MCF 10A (cell line): ENCODE data around the gene GOSR2. TPM values are rescaled to one million over a fixed set of nuclear protein-coding genes. Genes with fewer than 3 reads are reported as not detected.
A peak's percentile ranks its signal among the peaks of the same experiment; 100 is the strongest.

ENCODE experiments used
- BruUV-seq: library from RNA; stranded (reverse); fragments of 400-500 nt; replicated peaks from 2 replicates; lab custom pipeline; 2021; lab: Mats Ljungman, UMichigan
- CTCF ChIA-PET: fragments of 300-600 bp; sonication (Branson Sonifier 250); formaldehyde crosslinking; extraction: SDS; loops from one replicate; lab custom pipeline; 2021; ENCODE audit warnings: antibody characterized with exemption, inconsistent platforms; lab: Yijun Ruan, JAX
- POLR2A ChIA-PET: fragments of 300-600, 350-650 bp; sonication (Branson Sonifier 250); formaldehyde crosslinking; extraction: SDS; loops from one replicate; lab custom pipeline; 2020; ENCODE audit warnings: antibody characterized with exemption, inconsistent platforms; lab: Yijun Ruan, JAX
- DNase-seq: peaks from one replicate; pipeline ENCODE4 v3.0.0-alpha.2; 2018; ENCODE audit not compliant: unreplicated experiment
- H3K27ac Mint-ChIP-seq: one replicate; pipeline ENCODE4 v1.8.0; 2022; ENCODE audit warnings: mild to moderate bottlenecking, low read depth, mixed read lengths; ENCODE audit not compliant: unreplicated experiment
- H3K27me3 Mint-ChIP-seq: one replicate; pipeline ENCODE4 v1.8.0; 2022; ENCODE audit warnings: mixed read lengths; ENCODE audit not compliant: insufficient read depth, unreplicated experiment
- H3K36me3 Mint-ChIP-seq: one replicate; pipeline ENCODE4 v1.8.0; 2022; ENCODE audit warnings: mild to moderate bottlenecking, moderate library complexity, mixed read lengths; ENCODE audit not compliant: insufficient read depth, unreplicated experiment
- H3K4me1 Mint-ChIP-seq: one replicate; pipeline ENCODE4 v1.8.0; 2022; ENCODE audit warnings: mixed read lengths; ENCODE audit not compliant: insufficient read depth, unreplicated experiment
- H3K4me3 Mint-ChIP-seq: one replicate; pipeline ENCODE4 v1.8.0; 2022; ENCODE audit warnings: mild to moderate bottlenecking, moderate library complexity, mixed read lengths; ENCODE audit not compliant: unreplicated experiment
- H3K9me3 Mint-ChIP-seq: one replicate; pipeline ENCODE4 v1.8.0; 2022; ENCODE audit warnings: mixed read lengths; ENCODE audit not compliant: unreplicated experiment
- intact Hi-C: fragments of 100-400 bp; cut with micrococcal nuclease; formaldehyde crosslinking; loops from 2 replicates; pipeline ENCODE4 v1.14.1; 2022
- total RNA-seq: library from RNA; stranded (reverse); gene quantifications from 2 replicates; pipeline ENCODE4 v1.2.3, GENCODE V29; 2022
- TF ChIP-seq, protein P1 (sequence below): fragments of 200-600 bp; IDR thresholded peaks from one replicate; pipeline ENCODE4 v1.8.0; 2022; ENCODE audit warnings: antibody characterized with exemption, mild to moderate bottlenecking; ENCODE audit not compliant: unreplicated experiment

Gene GOSR2
- total RNA-seq, 1 experiment from 2014 or later, result 78.3 TPM

DNA sequence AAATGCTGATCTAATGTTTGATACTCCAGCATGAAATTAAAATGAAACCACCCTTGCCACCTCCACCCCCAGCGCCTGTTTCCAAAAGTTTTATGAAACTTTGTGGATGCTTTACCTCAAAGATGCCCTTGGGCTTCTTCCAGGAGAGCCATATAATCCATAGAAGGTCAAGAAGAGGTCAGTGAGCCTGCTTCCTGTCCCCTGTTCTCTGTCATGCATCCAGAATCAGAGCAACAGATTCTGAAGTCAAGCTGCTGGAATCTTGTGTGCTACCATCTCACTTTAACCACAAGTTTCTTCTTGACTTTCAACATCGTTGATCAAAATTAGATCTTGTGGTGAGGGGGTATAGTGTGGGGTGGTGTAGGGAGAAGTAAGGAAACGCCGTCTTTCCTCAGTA, 8.6 kb downstream of the GOSR2 start:
- Mint-ChIP-seq H3K27ac (no peak overlapping the region), H3K4me3 (no peak overlapping the region), H3K9me3 (no peaks in the 10 kb centered on the region), H3K4me1 (peaks cover 14% of the 10 kb centered on the region), H3K27me3 (no peaks in the 10 kb centered on the region), H3K36me3 (peaks cover 63% of the 10 kb centered on the region)
- DNase-seq, result no peak
- CTCF ChIA-PET, result interaction anchor here (1.7 kb wide), 1 partner anchor 10 kb away, joined by 5 read pairs; no protein-coding TSS in a partner anchor
- no TSS peak for BruUV-seq
- TF ChIP-seq, protein P1, sequence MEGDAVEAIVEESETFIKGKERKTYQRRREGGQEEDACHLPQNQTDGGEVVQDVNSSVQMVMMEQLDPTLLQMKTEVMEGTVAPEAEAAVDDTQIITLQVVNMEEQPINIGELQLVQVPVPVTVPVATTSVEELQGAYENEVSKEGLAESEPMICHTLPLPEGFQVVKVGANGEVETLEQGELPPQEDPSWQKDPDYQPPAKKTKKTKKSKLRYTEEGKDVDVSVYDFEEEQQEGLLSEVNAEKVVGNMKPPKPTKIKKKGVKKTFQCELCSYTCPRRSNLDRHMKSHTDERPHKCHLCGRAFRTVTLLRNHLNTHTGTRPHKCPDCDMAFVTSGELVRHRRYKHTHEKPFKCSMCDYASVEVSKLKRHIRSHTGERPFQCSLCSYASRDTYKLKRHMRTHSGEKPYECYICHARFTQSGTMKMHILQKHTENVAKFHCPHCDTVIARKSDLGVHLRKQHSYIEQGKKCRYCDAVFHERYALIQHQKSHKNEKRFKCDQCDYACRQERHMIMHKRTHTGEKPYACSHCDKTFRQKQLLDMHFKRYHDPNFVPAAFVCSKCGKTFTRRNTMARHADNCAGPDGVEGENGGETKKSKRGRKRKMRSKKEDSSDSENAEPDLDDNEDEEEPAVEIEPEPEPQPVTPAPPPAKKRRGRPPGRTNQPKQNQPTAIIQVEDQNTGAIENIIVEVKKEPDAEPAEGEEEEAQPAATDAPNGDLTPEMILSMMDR, result no peak
- POLR2A ChIA-PET, result interaction anchor here (0.9 kb wide), 1 partner anchor 11 kb away, joined by 3 read pairs; no protein-coding TSS in a partner anchor
- intact Hi-C loops, result no loop called here

DNA sequence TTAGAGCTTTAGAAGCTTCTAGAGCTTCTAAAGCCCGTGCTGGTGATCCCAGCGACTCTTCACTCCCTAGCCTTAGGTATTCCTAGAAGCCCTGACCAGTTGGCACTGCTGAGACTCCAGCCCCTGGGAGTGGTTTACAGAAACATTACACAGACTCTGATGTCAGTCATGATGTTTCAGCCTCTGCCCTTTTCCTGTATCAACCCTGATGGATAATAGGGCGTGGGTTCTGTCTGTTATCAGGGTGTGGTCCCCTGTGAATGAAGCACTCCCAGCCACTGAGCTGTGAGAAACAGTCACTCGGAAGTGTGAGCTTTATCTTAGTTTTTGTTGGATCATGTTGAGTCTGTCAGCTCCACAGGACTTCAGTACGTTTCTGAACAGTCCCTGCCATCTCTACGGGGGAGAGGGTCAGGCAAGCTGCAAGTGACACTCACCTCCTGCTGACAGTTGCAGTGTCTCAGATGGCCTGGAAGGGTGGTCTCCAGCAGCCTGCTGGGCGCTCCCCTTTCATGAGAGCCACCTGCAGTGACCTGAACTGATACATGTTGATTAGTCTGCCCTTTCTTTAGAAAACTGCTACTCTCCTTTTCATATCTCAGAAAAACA, 12.8 kb downstream of the GOSR2 start:
- intact Hi-C loops, result no loop called here
- Mint-ChIP-seq H3K27me3 (no peaks in the 10 kb centered on the region), H3K4me3 (no peak overlapping the region), H3K9me3 (no peaks in the 10 kb centered on the region), H3K4me1 (no peaks in the 10 kb centered on the region), H3K27ac (no peak overlapping the region), H3K36me3 (peaks cover 86% of the 10 kb centered on the region)
- DNase-seq, result no peak
- TF ChIP-seq, protein P1, result no peak
- ChIA-PET CTCF (interaction anchor here (0.6 to 0.7 kb wide), 2 partner anchors 13 to 16 kb away, joined by 3 read pairs; no protein-coding TSS in a partner anchor), POLR2A (no interaction called here)
- BruUV-seq, result no TSS peak

DNA sequence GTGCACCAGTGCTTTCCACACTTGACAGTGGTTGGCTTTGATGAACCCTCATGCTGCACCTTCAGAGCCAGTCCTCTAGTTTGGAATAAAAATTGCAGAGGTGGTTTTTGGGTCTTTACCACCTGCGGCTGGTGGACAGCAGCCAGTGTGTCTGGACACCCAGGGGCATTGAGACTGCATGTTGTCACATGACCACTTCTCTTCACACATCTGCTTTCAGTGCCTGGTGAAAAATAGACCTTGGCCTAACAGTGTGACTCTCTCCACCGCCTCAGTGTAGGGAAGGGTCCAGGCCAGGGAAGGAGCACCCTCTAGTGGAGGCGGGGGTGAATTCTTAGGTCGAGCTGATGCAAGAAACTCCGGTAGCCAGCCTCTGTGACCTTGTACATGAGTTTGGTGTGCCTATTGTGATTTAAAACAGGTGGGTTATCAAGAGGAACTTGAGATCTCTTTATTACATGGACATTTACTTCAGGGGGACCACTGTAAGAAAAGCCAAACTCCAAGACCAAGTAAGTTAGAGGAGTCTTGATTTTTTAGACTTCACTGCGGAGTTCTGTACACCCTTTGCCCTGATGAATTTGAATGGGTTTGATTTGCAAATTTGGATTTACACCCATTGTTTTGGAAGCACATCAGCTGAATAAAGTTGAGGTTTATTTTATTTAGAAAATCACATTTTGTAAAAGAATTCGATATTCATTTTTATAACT, 17.9 kb downstream of the GOSR2 start:
- Mint-ChIP-seq H3K36me3 (peaks cover 53% of the 10 kb centered on the region), H3K27ac (no peak overlapping the region), H3K9me3 (no peaks in the 10 kb centered on the region), H3K4me3 (no peak overlapping the region), H3K4me1 (no peaks in the 10 kb centered on the region), H3K27me3 (no peaks in the 10 kb centered on the region)
- TF ChIP-seq, protein P1, result peak; percentile 80
- peak; percentile 72 for DNase-seq
- ChIA-PET CTCF (interaction anchor here (0.6 to 1.8 kb wide), 8 partner anchors 15 to 107 kb away, joined by 3 to 6 read pairs (median 3); no protein-coding TSS in a partner anchor), POLR2A (interaction anchor here (0.6 to 1.9 kb wide), 3 partner anchors 19 to 113 kb away, joined by 3 to 4 read pairs (median 3); no protein-coding TSS in a partner anchor)
- intact Hi-C loops, result loop anchor here (10.0 kb wide), 1 partner anchor 374 kb away; no protein-coding TSS in a partner anchor
- no TSS peak for BruUV-seq
